ENCODE data around the gene FGFBP2.

Gene FGFBP2

GRCh38 chr4:15965325-15965724 lies 2.4 kb upstream of the FGFBP2 start:
- DNase-seq = no peak

DNA sequence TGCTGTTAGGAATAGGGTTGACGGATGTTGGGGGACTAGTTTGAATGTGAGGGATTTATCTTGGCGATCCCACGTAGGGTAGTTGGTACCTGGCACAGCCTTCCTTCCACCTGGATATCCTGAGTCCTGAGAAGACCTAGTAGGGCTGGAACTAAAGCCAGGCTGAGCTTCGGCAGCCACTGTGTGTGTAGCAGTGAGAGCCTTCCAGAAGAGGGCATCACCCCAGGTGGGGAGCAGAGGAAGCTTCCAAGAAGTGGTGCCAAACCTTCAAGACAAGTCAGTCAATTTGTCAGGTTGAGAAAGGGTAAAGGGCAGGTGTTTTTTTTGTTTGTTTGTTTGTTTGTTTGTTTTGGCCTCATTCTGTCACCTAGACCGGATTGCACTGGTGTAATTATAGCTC lies 1.2 kb upstream of the FGFBP2 start:
- DNase-seq = no peak

DNA sequence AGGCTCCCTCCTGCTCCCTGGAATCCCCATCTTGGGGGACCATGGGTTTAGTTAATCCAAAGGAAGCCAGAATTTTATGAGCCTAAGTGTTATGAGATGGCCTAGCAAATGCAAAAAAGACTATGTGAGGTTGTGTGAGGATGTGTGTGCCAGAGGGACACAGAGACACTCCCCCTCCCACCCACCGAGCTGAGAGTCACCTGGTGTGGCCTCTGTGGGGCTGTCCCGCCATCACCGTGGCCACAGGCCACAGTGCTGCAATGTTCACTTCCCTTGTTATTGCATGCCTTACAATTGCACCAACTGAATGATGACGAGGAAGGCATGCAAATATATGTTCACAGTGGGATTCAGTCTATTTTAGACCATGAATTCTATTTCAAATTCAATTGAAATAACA lies 601 bp upstream of the FGFBP2 start:
- no peak for DNase-seq

GRCh38 chr4:15961781-15962510 lies 1.0 kb downstream of the FGFBP2 start:
- DNase-seq = no peak

- DNase-seq = no peak
These were observed 4.4 kb downstream of the FGFBP2 start for GRCh38 chr4:15958562-15958961.

GRCh38 chr4:15956179-15956850 lies 6.7 kb downstream of the FGFBP2 start:
- DNase-seq = peak; percentile 70 to 77

DNA sequence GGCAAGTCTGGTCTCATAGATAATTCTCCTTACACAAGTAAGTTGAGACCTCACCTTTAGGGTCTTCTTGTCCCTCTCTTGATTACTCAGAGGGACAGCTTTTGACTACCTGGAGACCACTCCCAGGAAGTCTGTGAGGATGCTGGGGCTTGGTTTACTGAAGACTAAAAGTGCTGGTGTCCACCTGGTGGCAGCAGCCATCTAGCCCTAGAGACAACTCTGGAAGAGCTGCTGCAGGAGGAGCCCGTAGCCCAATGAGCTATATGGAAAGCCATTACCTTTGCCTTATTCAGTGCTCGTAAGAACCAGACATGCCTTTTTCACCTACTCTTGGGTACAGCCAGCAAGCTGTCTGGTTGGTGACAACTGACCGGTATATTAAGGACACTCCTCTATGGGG lies 7.3 kb downstream of the FGFBP2 start:
- no peak for DNase-seq

- DNase-seq = no peak
These were observed 9.3 kb downstream of the FGFBP2 start for GRCh38 chr4:15953625-15954024.

DNA sequence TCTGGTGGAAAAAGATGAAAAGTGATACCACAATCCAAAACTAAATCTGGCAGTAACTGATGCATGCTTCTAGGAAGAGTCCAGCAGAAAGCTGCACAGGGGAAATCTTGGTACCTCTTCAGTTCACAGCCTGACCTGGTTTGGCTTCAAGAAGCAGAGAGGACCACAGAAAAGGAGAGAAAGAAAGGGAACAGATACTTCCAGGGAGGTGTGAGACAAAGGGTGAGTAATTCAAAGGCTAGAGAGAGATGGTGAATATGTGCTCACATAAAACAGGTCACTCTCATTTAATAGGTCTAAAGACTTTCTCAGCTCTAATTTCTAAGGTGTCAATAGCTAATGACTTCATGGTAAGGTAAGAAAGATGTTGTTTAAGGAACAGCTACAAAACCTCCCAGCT lies 11.2 kb downstream of the FGFBP2 start:
- no peak for DNase-seq

DNA sequence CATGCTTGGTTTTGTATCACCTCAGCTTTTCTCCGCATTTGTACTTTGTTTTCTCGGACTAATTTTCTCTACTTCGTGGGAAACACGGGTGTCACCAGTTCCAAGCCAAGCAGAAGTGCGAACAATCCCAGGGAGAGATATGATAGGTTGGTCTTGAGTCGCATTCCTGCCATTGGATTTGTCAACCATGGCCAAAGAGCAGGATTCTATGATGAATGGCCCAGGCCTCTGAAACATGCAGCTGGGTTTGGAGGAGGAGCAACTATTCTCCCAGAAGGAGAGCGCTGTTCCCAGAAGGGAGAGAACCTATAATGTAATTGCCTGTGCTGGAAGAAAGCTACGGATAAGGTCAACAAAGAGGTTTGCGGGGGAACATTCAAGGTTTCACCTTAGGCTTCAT lies 14.1 kb downstream of the FGFBP2 start:
- no peak for DNase-seq

GRCh38 chr4:15947684-15948083 lies 15.3 kb downstream of the FGFBP2 start:
- DNase-seq = no peak

DNA sequence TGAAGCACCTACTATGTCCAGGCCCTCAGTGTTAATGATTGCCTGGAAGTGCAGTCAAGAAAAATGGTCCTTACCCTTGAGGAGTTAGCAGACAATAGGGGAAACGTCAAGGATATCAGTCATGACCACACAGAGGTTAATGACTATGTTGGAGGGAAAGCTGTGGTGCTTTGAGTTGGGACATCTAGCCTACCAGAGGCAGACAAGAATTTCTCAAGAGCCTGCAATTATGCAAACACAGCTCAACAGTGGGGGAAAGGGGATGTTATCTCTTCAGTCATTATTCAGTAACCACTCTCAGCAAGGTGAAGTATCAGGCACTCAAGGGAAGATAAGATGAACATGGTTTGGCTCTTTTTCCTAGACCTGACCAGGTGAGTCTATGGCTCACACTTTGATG lies 17.5 kb downstream of the FGFBP2 start:
- no peak for DNase-seq

GRCh38 chr4:15944895-15945294 lies 18.1 kb downstream of the FGFBP2 start:
- DNase-seq = no peak

GRCh38 chr4:15942283-15942682 lies 20.7 kb downstream of the FGFBP2 start:
- no peak for DNase-seq

- DNase-seq = no peak
These were observed 24.3 kb downstream of the FGFBP2 start, which contains the start of gene FGFBP1 for GRCh38 chr4:15938640-15939039. FGFBP1 (minus strand) TSS chr4:15938740; CDS start chr4:15936632, 2,108 bp downstream.

DNA sequence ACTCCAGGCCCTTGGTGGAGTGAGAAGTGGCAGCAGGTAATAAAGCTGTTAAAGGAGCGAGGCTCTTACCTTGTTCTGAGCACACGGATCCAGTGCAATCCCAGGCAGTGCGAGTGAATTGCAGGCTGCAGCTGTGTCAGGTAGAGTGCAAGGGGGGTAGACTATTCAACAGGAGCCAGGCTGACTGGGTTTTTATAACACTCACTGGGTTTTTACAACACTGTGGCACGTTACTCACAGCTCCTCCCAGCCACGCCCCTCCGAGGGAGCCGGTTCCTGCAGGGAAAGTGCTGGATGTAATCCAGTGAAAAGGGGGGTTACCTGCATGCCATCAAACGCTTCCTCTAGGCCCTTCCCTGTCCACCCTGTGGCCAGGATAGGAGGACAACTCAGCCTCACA lies 24.8 kb downstream of the FGFBP2 start:
- no peak for DNase-seq

DNA sequence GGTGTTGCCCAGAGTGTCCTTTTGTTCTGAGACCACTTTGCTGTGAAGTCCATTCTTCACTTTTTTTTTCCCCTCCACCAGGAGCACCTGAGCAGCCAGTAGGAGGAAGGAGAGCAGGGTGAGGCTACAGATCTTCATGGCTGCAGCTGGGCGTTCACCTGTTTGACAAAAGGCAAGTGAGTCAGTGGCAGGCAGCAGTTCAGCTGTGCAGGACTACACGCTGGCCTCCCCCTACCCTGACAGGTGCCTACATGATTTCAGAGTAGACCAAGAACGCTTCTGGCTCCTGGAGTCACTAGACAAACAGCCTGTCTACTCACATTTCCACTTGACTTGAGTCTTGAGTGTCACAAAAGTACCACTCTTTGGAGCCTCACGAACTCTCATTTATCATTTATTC lies 26.5 kb downstream of the FGFBP2 start:
- no peak for DNase-seq

DNA sequence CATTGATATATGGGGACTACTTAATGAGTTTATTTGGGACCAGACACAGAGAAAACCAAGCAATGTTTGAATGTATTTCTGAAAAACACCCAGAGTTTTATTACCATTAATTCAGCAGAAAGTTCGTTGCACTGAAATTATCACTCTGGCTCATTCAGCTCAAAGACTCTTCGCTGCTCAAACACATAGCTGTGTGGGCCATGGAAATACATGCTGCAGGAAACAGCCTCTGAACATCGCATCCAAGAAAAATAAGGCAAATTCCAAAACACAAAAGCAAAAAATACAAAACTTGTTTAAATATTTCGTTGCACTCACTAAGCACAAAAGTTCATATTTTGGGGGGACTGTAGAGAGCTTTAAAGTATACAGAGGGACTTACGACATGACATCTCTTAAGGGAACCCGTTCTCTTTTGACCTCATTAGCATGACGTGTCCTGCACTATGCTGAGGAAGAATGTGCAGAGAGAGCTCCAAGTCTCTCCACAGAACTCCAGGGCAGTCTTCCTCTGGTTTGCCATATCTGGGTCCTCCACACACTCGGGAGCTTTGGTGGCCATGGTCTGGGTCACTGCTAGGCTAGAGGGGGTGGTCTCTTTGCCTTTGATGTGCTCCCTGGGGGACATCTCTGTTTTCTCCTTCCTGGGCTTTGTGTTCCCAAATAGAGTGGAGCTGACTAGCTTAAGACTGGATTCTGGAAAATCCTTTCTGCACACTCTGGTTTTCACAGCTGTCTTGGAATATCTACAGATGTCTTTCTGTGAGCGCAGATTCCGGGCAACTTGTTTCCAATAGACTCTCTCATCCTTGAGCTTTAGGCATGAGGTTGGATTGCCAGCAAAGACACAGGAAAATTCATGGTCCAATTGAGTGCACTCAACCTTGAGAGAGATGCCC lies 27.2 kb downstream of the FGFBP2 start:
- DNase-seq = no peak

GRCh38 chr4:15934259-15934658 lies 28.7 kb downstream of the FGFBP2 start:
- no peak for DNase-seq

DNA sequence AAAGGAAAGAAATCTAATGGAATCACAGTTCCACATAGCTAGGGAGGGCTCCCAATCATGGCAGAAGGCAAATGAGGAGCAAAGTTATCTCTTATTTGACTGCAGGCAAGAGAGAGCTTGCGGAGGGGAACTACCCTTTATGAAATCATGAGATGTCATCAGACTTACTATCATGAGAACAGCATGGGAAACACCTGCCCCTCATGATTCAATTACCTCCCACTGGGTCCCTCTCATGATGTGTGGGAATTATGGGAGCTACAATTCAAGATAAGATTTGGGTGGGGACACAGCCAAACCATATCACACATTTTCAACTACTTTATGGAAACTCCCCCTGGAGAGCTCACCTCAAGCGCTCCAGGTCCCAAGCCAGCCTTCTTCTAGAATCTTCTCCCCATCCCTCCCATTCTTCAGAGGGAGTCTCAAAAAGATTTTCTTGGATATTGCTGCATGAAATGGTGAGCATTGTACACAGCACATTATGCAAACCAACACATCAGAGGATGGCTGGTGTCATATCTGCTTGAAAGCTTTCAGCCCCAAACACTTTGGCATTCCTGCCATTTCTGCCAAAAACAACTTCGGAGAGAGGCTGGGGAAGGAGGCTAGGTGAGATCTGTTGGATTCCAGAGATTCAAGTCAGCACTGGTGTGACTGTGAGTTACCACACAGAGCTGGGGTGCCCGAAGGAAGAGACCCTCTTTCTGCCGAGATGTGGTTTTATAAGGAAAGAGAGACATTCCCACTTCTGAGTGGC lies 31.3 kb downstream of the FGFBP2 start:
- no peak for DNase-seq

GRCh38 chr4:15930314-15930713 lies 32.7 kb downstream of the FGFBP2 start:
- DNase-seq = no peak

- no peak for DNase-seq
These were observed 33.4 kb downstream of the FGFBP2 start for GRCh38 chr4:15929540-15929939.

DNA sequence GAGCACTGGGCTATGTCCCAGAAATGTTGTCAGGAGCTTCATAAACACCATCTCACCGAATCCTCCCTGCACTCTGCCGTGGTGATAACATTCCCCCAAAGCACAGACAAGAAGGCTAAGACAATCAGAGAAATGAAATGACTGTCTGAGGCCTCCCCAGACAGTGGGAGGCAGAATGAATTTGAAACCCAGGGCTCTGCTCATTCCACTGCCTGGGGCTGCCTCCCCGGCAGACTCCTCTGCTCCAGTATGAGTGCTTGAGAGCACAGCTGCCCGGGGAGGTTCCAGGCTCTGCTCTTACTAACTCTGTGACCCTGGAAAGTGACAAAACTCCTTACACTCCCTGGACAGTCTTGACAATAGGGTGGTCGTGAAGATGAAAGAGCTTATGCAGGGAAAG lies 34.1 kb downstream of the FGFBP2 start:
- DNase-seq = no peak

All from stimulated activated CD4-positive, alpha-beta T cell treated with anti-CD3 and anti-CD28 coated beads, Interleukin-4, amount 100 ng/mL, for 4 hours (primary cell).